Stimulated activated CD8-positive, alpha-beta memory T cell treated with anti-CD3 and anti-CD28 coated beads, Interleukin-12 subunit alpha, Interleukin-12 subunit beta, amount 100 ng/mL, for 24 hours (primary cell): ENCODE data around the gene GPRC5B.

Experiments used
- DNase-seq: peaks from one replicate; pipeline ENCODE4 v3.0.0-alpha.2; 2020; ENCODE audit errors: extremely low read depth

Gene GPRC5B

DNA sequence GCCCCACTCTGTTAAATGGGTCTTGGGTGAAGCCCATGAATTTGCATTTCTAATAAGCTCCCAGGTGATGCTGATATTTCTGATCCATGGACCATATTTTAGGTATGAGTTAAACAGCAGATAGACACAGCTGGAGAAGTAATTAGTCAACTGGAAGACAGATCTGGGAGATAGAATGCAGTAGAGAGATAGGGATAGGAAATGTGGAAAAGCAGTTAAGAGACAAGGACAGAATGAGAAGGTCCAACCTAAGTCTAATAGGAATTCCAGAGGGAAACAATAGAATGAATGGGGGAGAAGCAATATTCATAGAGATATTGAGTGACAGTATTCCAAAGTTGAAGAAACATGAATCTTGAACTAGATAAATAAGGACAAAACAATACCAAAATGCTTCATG, 71.7 kb downstream of the GPRC5B start:
- DNase-seq = no peak

GRCh38 chr16:19810817-19811731, 73.6 kb downstream of the GPRC5B start:
- DNase-seq = no peak

GRCh38 chr16:19809693-19810092, 75.0 kb downstream of the GPRC5B start:
- DNase-seq = no peak

DNA sequence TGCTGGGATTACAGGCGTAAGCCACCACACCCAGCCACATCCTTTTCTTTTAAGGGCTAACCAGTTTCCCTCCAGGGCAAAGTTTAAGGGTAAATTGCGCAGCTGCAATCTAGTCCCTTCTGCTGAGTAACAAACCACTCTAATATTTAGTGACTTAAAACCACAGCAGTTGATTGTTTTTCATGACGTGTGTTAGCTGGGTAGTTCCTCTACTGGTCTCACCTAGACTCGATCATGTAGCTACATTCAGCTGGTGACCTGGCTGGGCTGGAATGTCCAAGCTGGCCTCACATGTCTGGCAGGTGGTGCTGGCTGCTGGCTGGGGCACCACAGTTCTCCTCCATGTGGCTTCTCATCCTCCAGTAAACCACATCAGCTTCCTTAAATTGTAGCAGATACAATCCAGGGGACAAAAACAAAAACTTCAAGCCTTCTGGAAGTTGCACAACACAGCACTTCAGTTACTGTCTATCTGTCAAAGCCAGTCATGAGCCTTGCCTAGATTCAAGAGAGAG, 75.5 kb downstream of the GPRC5B start:
- DNase-seq = no peak

DNA sequence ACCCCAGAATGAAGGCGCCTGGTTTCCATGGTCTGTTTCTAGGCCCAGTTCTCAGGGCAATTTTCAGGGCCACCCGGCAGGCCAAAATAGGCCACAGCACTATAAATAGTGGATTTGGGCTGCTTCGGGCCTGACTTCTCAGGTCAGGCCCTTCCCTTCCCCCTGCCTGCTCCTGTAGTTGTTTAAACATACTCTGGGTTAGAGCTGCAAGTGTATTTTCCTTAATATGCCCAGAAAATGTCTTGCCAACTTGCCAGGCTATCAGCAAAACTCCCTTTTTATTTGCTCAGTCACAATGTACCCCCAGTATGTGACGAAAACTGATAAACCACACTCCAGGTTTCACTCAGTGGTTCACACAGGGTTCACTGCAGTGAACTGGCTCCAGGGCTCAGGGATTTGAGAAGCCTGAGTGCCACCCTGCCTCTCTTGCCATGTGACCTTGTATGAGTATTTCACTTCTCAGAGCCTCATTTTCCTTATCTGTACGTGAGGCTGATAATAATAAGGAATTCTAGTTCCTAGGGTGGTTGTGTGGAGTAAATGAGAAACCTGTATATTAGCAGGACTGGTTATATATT, 76.5 kb downstream of the GPRC5B start:
- DNase-seq = no peak
